K562 (cell line): ENCODE measurements around the gene POP7. TPM values are rescaled to one million over a fixed set of nuclear protein-coding genes. Genes with fewer than 3 reads are reported as not detected.

ENCODE experiments used
- ARHGAP35 ChIP-seq: fragments of 450-650 bp; IDR thresholded peaks from 2 replicates; pipeline ENCODE4 v1.6.1; 2018; ENCODE audit not compliant: partially characterized antibody
- ATF1 ChIP-seq, 2 experiments: fragments of 450-650 bp in 1 of 2; IDR thresholded peaks; 2 replicates each; pipeline ENCODE4 v1.6.1; 2016; ENCODE audit warnings: missing compliant biosample characterization in 1 of 2, missing genetic modification characterization in 1 of 2
- ATF3 ChIP-seq, 2 experiments: fragments of 450-650 bp in 1 of 2; sonication (generic) in 1 of 2; formaldehyde crosslinking in 1 of 2; IDR thresholded peaks in 1 of 2; conservative IDR thresholded peaks in 1 of 2; 2 replicates each; pipeline versions ENCODE4 v1.6.1 to v1.8.1; 2016 to 2023; ENCODE audit warnings: mild to moderate bottlenecking in 2 of 2, moderate library complexity in 2 of 2, inconsistent platforms in 1 of 2, missing genetic modification reagents in 1 of 2
- DACH1 ChIP-seq: fragments of 450-650 bp; IDR thresholded peaks from 2 replicates; pipeline ENCODE4 v1.6.1; 2018; ENCODE audit not compliant: partially characterized antibody
- DEAF1 ChIP-seq: fragments of 450-650 bp; formaldehyde crosslinking; IDR thresholded peaks from 2 replicates; pipeline ENCODE4 v1.4.0; 2020; ENCODE audit warnings: mild to moderate bottlenecking, moderate library complexity
- ELF2 ChIP-seq: fragments of 250-450 bp; sonication (Bioruptor Pico); IDR thresholded peaks from 2 replicates; pipeline ENCODE4 v1.5.0; 2021; ENCODE audit warnings: mild to moderate bottlenecking
- JUN ChIP-seq, 2 experiments: sonication (generic) in 1 of 2; formaldehyde crosslinking in 1 of 2; IDR thresholded peaks; 2 replicates each; pipeline versions ENCODE4 v1.6.1 to v1.8.0; 2012 to 2022; ENCODE audit warnings: borderline replicate concordance in 2 of 2, mild to moderate bottlenecking in 2 of 2, improper control_type of control experiment in 1 of 2, low read depth in 1 of 2, low read length in 1 of 2, missing genetic modification reagents in 1 of 2
- KLF16 ChIP-seq: IDR thresholded peaks from 2 replicates; pipeline ENCODE4 v1.6.1; 2016; ENCODE audit warnings: antibody characterized with exemption
- LARP7 ChIP-seq: fragments of 450-650 bp; IDR thresholded peaks from 2 replicates; pipeline ENCODE4 v1.6.1; 2016
- MBD2 ChIP-seq: sonication (generic); IDR thresholded peaks from 2 replicates; pipeline ENCODE4 v1.6.1; 2016; ENCODE audit warnings: low read depth, borderline replicate concordance
- MYC ChIP-seq, 2 experiments: fragments of 250-450 bp in 1 of 2; sonication (Bioruptor Pico) in 1 of 2; IDR thresholded peaks; 2 replicates each; pipeline versions ENCODE4 v1.5.1 to v1.6.1; 2012 to 2021; ENCODE audit warnings: low read depth in 2 of 2, borderline replicate concordance in 1 of 2, improper control_type of control experiment in 1 of 2, low read length in 1 of 2, mild to moderate bottlenecking in 1 of 2, moderate library complexity in 1 of 2
- NFIC ChIP-seq: fragments of 450-650 bp; IDR thresholded peaks from 2 replicates; pipeline ENCODE4 v1.6.1; 2017; ENCODE audit warnings: mild to moderate bottlenecking, inconsistent platforms
- PHB2 ChIP-seq: fragments of 450-650 bp; IDR thresholded peaks from 2 replicates; pipeline ENCODE4 v1.6.1; 2017; ENCODE audit warnings: low read depth
- RBFOX2 ChIP-seq: fragments of 200-400 bp; formaldehyde crosslinking; IDR thresholded peaks from 2 replicates; pipeline ENCODE4 v1.6.1; 2017; ENCODE audit warnings: low read depth, mild to moderate bottlenecking, low read length, moderate library complexity
- TCF7L2 ChIP-seq: fragments of 150-350 bp; IDR thresholded peaks from 2 replicates; pipeline ENCODE4 v1.6.1; 2016; ENCODE audit warnings: low read depth, mild to moderate bottlenecking, low read length, moderate library complexity
- TFAP4 ChIP-seq: sonication (generic); formaldehyde crosslinking; IDR thresholded peaks from 2 replicates; pipeline ENCODE4 v1.8.0; 2022; ENCODE audit warnings: missing genetic modification reagents, mild to moderate bottlenecking, moderate library complexity, borderline replicate concordance
- USF1 ChIP-seq: sonication (generic); formaldehyde crosslinking; IDR thresholded peaks from 2 replicates; pipeline ENCODE4 v1.9.0; 2022; ENCODE audit warnings: mild to moderate bottlenecking, missing genetic modification reagents
- VEZF1 ChIP-seq: fragments of 200-800 bp; sonication (Bioruptor generic); IDR thresholded peaks from 2 replicates; pipeline ENCODE4 v1.6.1; 2017; ENCODE audit warnings: missing genetic modification characterization, missing compliant biosample characterization
- ZNF277 ChIP-seq: fragments of 250-450 bp; sonication (Bioruptor Pico); IDR thresholded peaks from 2 replicates; pipeline ENCODE4 v1.8.0; 2022; ENCODE audit warnings: inconsistent platforms, mild to moderate bottlenecking, moderate library complexity, borderline replicate concordance
- ZNF408 ChIP-seq: fragments of 250-450 bp; sonication (Bioruptor Pico); IDR thresholded peaks from 2 replicates; pipeline ENCODE4 v1.4.0; 2020; ENCODE audit warnings: low read depth, mild to moderate bottlenecking, moderate library complexity
- ZNF668 ChIP-seq: fragments of 250-450 bp; sonication (Bioruptor Pico); IDR thresholded peaks from 2 replicates; pipeline ENCODE4 v1.8.0; 2022; ENCODE audit warnings: mild to moderate bottlenecking, inconsistent platforms
- polyA plus RNA-seq, 8 experiments: library from polyadenylated mRNA; depleted of rRNA in 4 of 8; stranded (reverse) in 5 of 8; unstranded in 3 of 8; fragments of >200 nt; fragmentation: Nextera tagmentation in 2 of 8; fragmentation: Illumina TruSeq in 1 of 8; extraction: Ambion mirVana in 2 of 8; extraction: Trizol in 1 of 8; gene quantifications; 2 replicates each; pipeline versions ENCODE4 v1.2.1 to v1.2.3, GENCODE V29; 2011 to 2014; ENCODE audit warnings: inconsistent platforms in 1 of 8, missing spikeins in 1 of 8
- total RNA-seq, 7 experiments: library from RNA; depleted of rRNA in 6 of 7; stranded (reverse); fragments of >200 nt in 6 of 7; fragmentation: Illumina TruSeq in 2 of 7; extraction: Trizol in 2 of 7; gene quantifications; 2 replicates each; pipeline versions ENCODE4 v1.2.1 to v1.2.3, GENCODE V29; 2011 to 2021; ENCODE audit warnings: low replicate concordance in 1 of 7

The POP7 gene
- total and polyA plus RNA-seq, 9 of the 15 experiments (the other 6 are each of a cell fraction or from before 2014, with no cell fraction given) = 11.5 to 163 (median 68.9) TPM

GRCh38 chr7:100682228-100682741 is 23.6 kb upstream of the POP7 start (continued):
- TF ChIP-seq MBD2 = peak; percentile 43; the same call in 1 of the 2 replicates
- TF ChIP-seq VEZF1 (CRISPR knock-in tag) = peak; percentile 69
- no peak for TF ChIP-seq PHB2
- no peak for TF ChIP-seq USF1 (CRISPR knock-in tag)
- TF ChIP-seq NFIC = no peak
- TF ChIP-seq JUN (IDR thresholded peaks at IDR 0.05; ENCODE audit: borderline replicate concordance, low read depth, low read length) = 0 out of 2 replicates have a peak, but pooled peaks have one; percentile 55
- TF ChIP-seq JUN (CRISPR knock-in tag; IDR thresholded peaks at IDR 0.05; ENCODE audit: borderline replicate concordance) = no peak
- no peak for TF ChIP-seq TCF7L2
- no peak for TF ChIP-seq KLF16
- TF ChIP-seq ELF2 (CRISPR knock-in tag) = no peak
- peak; percentile 41 for TF ChIP-seq RBFOX2
- TF ChIP-seq ATF3 (IDR thresholded peaks at IDR 0.05) = peak; percentile 84
- no peak for TF ChIP-seq ATF3 (CRISPR knock-in tag; conservative IDR thresholded peaks at IDR 0.05)
- TF ChIP-seq LARP7 = no peak
- peak; percentile 59 for TF ChIP-seq DACH1
- TF ChIP-seq DEAF1 = no peak
- no peak for TF ChIP-seq ATF1 (CRISPR knock-in tag; IDR thresholded peaks at IDR 0.05)
- no peak for TF ChIP-seq ATF1 (tag; IDR thresholded peaks at IDR 0.05)
- no peak for TF ChIP-seq ZNF277 (CRISPR knock-in tag)
- TF ChIP-seq ARHGAP35 = no peak
- TF ChIP-seq TFAP4 = peak; percentile 91
- no peak for TF ChIP-seq ZNF408 (CRISPR knock-in tag)
- TF ChIP-seq ZNF668 (CRISPR knock-in tag) = no peak
- TF ChIP-seq MYC (IDR thresholded peaks at IDR 0.05; ENCODE audit: low read depth, low read length) = no peak
- TF ChIP-seq MYC (CRISPR knock-in tag; IDR thresholded peaks at IDR 0.05; ENCODE audit: borderline replicate concordance, low read depth) = no peak
